Upper lobe of left lung (tissue), 6 donors: ENCODE measurements around the gene ARHGAP19. TPM values are rescaled to one million over a fixed set of nuclear protein-coding genes. Genes with fewer than 3 reads are reported as not detected.
A peak's percentile ranks its signal among the peaks of the same experiment; 100 is the strongest.

ENCODE experiments used
- ATAC-seq, 2 donors: fragments of 200-7000 bp; cut with Tn5 transposase; one replicate each; pipeline ENCODE4 v1.9.1; 2022; ENCODE audit warnings: mild to moderate bottlenecking in 2 of 2, moderate library complexity in 2 of 2; ENCODE audit not compliant: low FRiP score in 2 of 2
- DNase-seq, 2 donors: peaks; one replicate each; pipeline ENCODE4 v3.0.0-alpha.2; 2019 to 2020
- H3K27ac ChIP-seq, 4 donors: fragments of 200-600 bp; sonication (generic); one replicate each; pipeline ENCODE4 v1.5.1; 2016 to 2019
- H3K27me3 ChIP-seq, 4 donors: fragments of 200-600 bp; sonication (generic); one replicate each; pipeline ENCODE4 v1.5.1; 2017 to 2019
- H3K36me3 ChIP-seq, 4 donors: fragments of 200-600 bp; sonication (generic); one replicate each; pipeline ENCODE4 v1.5.1; 2016 to 2019
- H3K4me1 ChIP-seq, 4 donors: fragments of 200-600 bp; sonication (generic); one replicate each; pipeline ENCODE4 v1.5.1; 2018 to 2019
- H3K4me3 ChIP-seq, 4 donors: fragments of 200-600 bp; sonication (generic); one replicate each; pipeline ENCODE4 v1.5.1; 2017 to 2019; ENCODE audit warnings: mild to moderate bottlenecking in 2 of 4, moderate library complexity in 1 of 4
- H3K9me3 ChIP-seq, 4 donors: fragments of 200-600 bp; sonication (generic); one replicate each; pipeline ENCODE4 v1.5.1; 2018 to 2019
- EP300 ChIP-seq, 4 donors: sonication (generic); formaldehyde crosslinking; IDR thresholded peaks; one replicate each; pipeline ENCODE4 v1.5.1; 2017; ENCODE audit warnings: antibody characterized with exemption in 4 of 4, control low read depth in 2 of 4
- POLR2A ChIP-seq, 4 donors: fragments of 450-650 bp; IDR thresholded peaks; one replicate each; pipeline ENCODE4 v1.5.1; 2016 to 2017; ENCODE audit warnings: antibody characterized with exemption in 4 of 4, mild to moderate bottlenecking in 2 of 4
- POLR2AphosphoS5 ChIP-seq, 2 donors: sonication (generic); formaldehyde crosslinking; IDR thresholded peaks; one replicate each; pipeline ENCODE4 v1.5.1; 2017; ENCODE audit warnings: antibody characterized with exemption in 2 of 2
- WGBS, 2 donors: methylation state at CpG; one replicate each; pipeline ENCODE4 v1.1.5; 2017 to 2018; 5-methylcytosine and 5-hydroxymethylcytosine counted together
- total RNA-seq, 6 donors: library from RNA; depleted of rRNA in 4 of 6; stranded (reverse); fragments of >200 nt in 4 of 6; gene quantifications; one replicate each; pipeline versions ENCODE4 v1.1.0 to v1.2.1, GENCODE V29; 2016 to 2021
- TF ChIP-seq, protein P1 (sequence below), 6 experiments: fragments of 450-650 bp in 4 of 6; fragments of 200-600 bp in 2 of 6; sonication (generic) in 2 of 6; IDR thresholded peaks; one replicate each; pipeline ENCODE4 v1.5.1; 2016 to 2019; ENCODE audit warnings: antibody characterized with exemption in 6 of 6
- donor health status: DM: no; HTN: no; CAD: no; lungs with moderate emphysema.
- donor health status: DM: no; HTN: yes; CAD: no; lungs with severe emphysema.

The ARHGAP19 gene
- total RNA-seq, 6 donors from 2014 or later, result 3.8 to 19.9 (median 10.9) TPM

DNA sequence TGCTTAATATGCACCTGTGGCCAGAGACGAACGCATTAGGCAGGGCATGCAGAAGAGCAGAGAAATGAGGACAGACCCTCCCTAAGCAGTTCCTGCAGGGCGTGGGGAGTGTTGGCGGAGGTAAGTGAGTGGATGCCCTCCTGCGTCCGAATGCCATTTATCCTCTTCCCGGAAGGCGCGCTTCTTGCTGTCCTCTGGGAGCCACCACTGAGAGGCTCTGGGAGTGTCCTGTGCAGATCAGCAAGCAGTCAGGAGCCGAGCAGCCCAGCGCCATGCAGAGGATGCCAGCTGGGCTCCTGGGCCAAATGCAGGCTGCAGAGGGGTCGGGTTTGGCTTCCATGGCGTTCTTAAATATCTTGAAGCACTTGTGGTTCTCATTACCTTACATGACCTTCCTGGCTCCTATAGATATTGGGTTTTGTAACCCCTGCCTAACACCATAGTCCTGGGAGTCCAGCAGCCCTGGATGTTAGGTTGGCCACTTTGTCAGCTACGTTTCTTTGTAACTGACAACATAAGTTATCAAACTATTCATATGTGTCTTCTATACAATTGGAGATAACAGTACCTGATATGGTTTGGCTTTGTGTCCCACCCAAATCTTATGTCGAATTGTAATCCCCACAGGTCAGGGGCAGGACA lies 76.7 kb downstream of the ARHGAP19 start:
- no peak for TF ChIP-seq POLR2AphosphoS5 (IDR thresholded peaks at IDR 0.05)
- TF ChIP-seq, protein P1, sequence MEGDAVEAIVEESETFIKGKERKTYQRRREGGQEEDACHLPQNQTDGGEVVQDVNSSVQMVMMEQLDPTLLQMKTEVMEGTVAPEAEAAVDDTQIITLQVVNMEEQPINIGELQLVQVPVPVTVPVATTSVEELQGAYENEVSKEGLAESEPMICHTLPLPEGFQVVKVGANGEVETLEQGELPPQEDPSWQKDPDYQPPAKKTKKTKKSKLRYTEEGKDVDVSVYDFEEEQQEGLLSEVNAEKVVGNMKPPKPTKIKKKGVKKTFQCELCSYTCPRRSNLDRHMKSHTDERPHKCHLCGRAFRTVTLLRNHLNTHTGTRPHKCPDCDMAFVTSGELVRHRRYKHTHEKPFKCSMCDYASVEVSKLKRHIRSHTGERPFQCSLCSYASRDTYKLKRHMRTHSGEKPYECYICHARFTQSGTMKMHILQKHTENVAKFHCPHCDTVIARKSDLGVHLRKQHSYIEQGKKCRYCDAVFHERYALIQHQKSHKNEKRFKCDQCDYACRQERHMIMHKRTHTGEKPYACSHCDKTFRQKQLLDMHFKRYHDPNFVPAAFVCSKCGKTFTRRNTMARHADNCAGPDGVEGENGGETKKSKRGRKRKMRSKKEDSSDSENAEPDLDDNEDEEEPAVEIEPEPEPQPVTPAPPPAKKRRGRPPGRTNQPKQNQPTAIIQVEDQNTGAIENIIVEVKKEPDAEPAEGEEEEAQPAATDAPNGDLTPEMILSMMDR (IDR thresholded peaks at IDR 0.05), result no peak
- TF ChIP-seq POLR2A (IDR thresholded peaks at IDR 0.05), result no peak
- no peak for TF ChIP-seq EP300 (IDR thresholded peaks at IDR 0.05)
- no peak overlapping the region for H3K4me3 ChIP-seq
- DNase-seq (no peak), ATAC-seq (no peak)
- peaks cover 0 to 12% (median 1%) of the 10 kb centered on the region in 4 donors for H3K4me1 ChIP-seq
- H3K36me3 ChIP-seq, result no peaks in the 10 kb centered on the region
- H3K9me3 ChIP-seq, result no peaks in the 10 kb centered on the region
- H3K27ac ChIP-seq, result no peak overlapping the region
- WGBS, 2 donors, result 86 to 91% methylated on average over 15 of the region's 15 CpGs
- H3K27me3 ChIP-seq, result no peaks in the 10 kb centered on the region

DNA sequence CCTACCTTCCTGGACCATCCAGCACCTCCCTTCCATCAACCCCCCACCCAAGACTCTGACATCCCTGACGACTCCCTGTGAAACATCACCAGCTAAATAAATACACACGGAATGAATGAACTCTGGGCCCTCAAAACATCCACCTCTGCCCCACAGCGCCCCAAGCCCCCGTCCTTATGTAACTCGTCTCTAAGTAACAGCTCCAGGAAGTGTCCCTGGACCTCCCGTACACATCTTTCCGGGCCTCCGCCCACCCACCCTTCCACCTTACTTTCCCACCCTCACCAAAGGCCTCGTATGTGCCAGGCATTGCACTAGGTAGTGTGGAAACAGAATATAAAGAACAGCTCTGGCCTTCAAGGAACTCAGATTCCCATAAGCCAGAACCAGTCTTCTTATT lies 79.0 kb downstream of the ARHGAP19 start:
- Histone ChIP-seq H3K27me3 (no peaks in the 10 kb centered on the region), H3K4me1 (peaks cover 0 to 7% (median 1%) of the 10 kb centered on the region in 4 donors), H3K27ac (no peak overlapping the region), H3K9me3 (no peaks in the 10 kb centered on the region), H3K4me3 (no peak overlapping the region), H3K36me3 (no peaks in the 10 kb centered on the region)
- WGBS, 2 donors, result 58 to 59% methylated on average over 9 of the region's 9 CpGs
- no peak for DNase-seq
- ATAC-seq, result no peak
- TF ChIP-seq EP300 (IDR thresholded peaks at IDR 0.05), result no peak
- no peak for TF ChIP-seq POLR2A (IDR thresholded peaks at IDR 0.05)
- TF ChIP-seq POLR2AphosphoS5 (IDR thresholded peaks at IDR 0.05), result no peak
- TF ChIP-seq, protein P1 (IDR thresholded peaks at IDR 0.05), result no peak

DNA sequence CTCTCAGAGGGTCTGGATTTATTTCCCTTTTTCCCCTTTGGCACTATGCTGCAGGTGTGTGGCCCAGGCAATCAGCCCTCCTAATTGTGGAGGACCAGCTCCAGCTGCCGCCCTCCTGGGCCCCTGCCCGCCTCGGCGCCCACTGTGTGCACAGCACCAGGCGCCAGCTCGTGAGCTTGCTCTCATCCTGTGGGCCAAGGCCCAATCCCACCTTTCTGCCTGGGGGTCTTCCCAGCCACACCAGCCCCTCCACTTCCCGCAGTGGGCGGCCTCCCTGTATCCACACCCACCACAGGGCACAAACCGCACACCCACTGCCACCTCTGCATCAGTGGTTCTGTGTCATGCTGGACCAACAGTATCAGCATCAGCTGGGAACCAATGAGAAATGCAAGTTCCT lies 81.2 kb downstream of the ARHGAP19 start:
- Histone ChIP-seq H3K27me3 (no peaks in the 10 kb centered on the region), H3K4me3 (no peak overlapping the region), H3K9me3 (no peaks in the 10 kb centered on the region), H3K36me3 (no peaks in the 10 kb centered on the region), H3K27ac (no peak overlapping the region), H3K4me1 (no peaks in the 10 kb centered on the region)
- WGBS, 2 donors, result 86 to 95% methylated on average over 9 of the region's 9 CpGs
- no peak for ATAC-seq
- TF ChIP-seq EP300 (IDR thresholded peaks at IDR 0.05) (no peak), POLR2AphosphoS5 (IDR thresholded peaks at IDR 0.05) (no peak), POLR2A (IDR thresholded peaks at IDR 0.05) (no peak)
- TF ChIP-seq, protein P1 (IDR thresholded peaks at IDR 0.05), result no peak
- DNase-seq, result no peak

DNA sequence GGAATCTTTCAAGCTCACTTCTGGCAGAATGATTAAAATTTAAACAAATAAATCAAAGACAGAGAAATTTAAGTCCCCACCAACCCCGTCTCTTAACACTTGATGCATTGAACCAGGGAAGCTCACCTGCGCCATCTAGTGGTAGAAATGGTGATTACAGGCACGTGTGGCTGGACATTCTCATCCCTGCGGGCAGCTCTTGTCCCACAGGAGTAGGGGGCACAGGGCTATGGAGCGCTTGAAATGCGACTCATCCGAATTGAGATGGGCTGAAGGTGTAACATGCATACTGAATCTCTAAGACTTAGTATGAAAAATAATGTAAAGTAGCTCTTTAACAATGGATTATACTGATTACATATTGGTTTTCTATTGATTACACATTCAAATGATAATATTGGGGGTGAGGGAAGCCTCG lies 81.9 kb downstream of the ARHGAP19 start:
- DNase-seq (peak in 1 of 2 donors; percentile 70), ATAC-seq (peak; percentile 58 to 82)
- Histone ChIP-seq H3K4me3 (no peak overlapping the region), H3K9me3 (no peaks in the 10 kb centered on the region), H3K36me3 (no peaks in the 10 kb centered on the region), H3K4me1 (no peaks in the 10 kb centered on the region), H3K27ac (no peak overlapping the region), H3K27me3 (no peaks in the 10 kb centered on the region)
- TF ChIP-seq EP300 (IDR thresholded peaks at IDR 0.05) (no peak), POLR2A (IDR thresholded peaks at IDR 0.05) (no peak)
- TF ChIP-seq, protein P1 (IDR thresholded peaks at IDR 0.05), result peak; percentile 81 to 94 (median 85)
- 17% methylated on average over 8 of the region's 8 CpGs for WGBS, 2 donors

DNA sequence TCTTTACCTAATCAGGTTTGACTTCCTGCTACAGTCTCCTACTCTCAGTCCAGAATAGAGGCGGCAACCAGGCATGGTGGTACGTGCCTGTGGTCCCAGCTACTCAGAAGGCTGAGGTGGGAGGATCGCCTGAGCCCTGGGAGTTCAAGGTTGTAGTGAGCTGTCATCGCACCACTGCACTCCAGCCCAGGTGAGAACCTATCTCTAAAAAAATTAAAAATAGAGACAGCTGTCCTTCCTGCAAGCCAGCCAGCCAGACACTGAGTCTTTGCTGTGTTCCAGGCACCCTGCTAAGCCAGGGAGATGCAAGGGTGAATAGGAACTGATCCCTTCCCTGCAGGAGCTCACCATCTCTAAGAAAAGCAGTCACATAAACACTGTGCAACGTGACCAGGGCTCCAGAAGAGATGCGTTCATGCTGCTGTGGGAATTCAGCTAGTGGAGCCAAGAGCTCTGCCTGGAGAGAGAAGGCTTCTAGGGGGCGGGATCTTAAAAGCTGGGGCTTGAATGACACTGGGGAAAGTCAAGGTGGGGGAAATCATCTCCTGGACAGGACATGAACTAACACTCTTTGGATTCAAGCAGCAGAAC lies 84.6 kb downstream of the ARHGAP19 start:
- H3K36me3 ChIP-seq, result no peaks in the 10 kb centered on the region
- no peaks in the 10 kb centered on the region for H3K9me3 ChIP-seq
- no peak overlapping the region for H3K4me3 ChIP-seq
- no peaks in the 10 kb centered on the region for H3K4me1 ChIP-seq
- DNase-seq (no peak), ATAC-seq (no peak)
- 61 to 62% methylated on average over 7 of the region's 7 CpGs for WGBS, 2 donors
- H3K27ac ChIP-seq, result no peak overlapping the region
- TF ChIP-seq EP300 (IDR thresholded peaks at IDR 0.05) (no peak), POLR2AphosphoS5 (IDR thresholded peaks at IDR 0.05) (no peak), POLR2A (IDR thresholded peaks at IDR 0.05) (no peak)
- TF ChIP-seq, protein P1 (IDR thresholded peaks at IDR 0.05), result no peak
- no peaks in the 10 kb centered on the region for H3K27me3 ChIP-seq
